Measurements from ENCODE around the gene ELF5.

The ELF5 gene

GRCh38 chr11:34548278-34548677, 34.7 kb upstream of the ELF5 start:
- no peak for TF ChIP-seq CTCF (conservative IDR thresholded peaks at IDR 0.05)

GRCh38 chr11:34546511-34547209, 33.1 kb upstream of the ELF5 start:
- no peak for TF ChIP-seq CTCF (conservative IDR thresholded peaks at IDR 0.05)
- no peak overlapping the region for H3K27ac ChIP-seq

More at GRCh38 chr11:34548278-34548677, 34.7 kb upstream of the ELF5 start:
- H3K27ac ChIP-seq: no peak overlapping the region

GRCh38 chr11:34542089-34542488, 28.5 kb upstream of the ELF5 start:
- no peak overlapping the region for H3K27ac ChIP-seq
- no peak for TF ChIP-seq CTCF (conservative IDR thresholded peaks at IDR 0.05)

GRCh38 chr11:34540870-34541269, 27.3 kb upstream of the ELF5 start:
- H3K27ac ChIP-seq: no peak overlapping the region
- TF ChIP-seq CTCF (conservative IDR thresholded peaks at IDR 0.05): no peak

GRCh38 chr11:34537636-34538035, 24.0 kb upstream of the ELF5 start:
- no peak overlapping the region for H3K27ac ChIP-seq
- TF ChIP-seq CTCF (conservative IDR thresholded peaks at IDR 0.05): no peak

GRCh38 chr11:34536056-34536455, 22.5 kb upstream of the ELF5 start:
- peak overlapping the region; percentile 31; the same call in 1 of the 2 replicates for H3K27ac ChIP-seq
- no peak for TF ChIP-seq CTCF (conservative IDR thresholded peaks at IDR 0.05)

GRCh38 chr11:34534826-34535225, 21.2 kb upstream of the ELF5 start:
- no peak for TF ChIP-seq CTCF (conservative IDR thresholded peaks at IDR 0.05)
- H3K27ac ChIP-seq: no peak overlapping the region
